ENCODE results near the gene UNKL. TPM values are rescaled to one million over a fixed set of nuclear protein-coding genes. Genes with fewer than 3 reads are reported as not detected.

Gene UNKL
- polyA plus RNA-seq, 1 donor, result 19.8 TPM

DNA sequence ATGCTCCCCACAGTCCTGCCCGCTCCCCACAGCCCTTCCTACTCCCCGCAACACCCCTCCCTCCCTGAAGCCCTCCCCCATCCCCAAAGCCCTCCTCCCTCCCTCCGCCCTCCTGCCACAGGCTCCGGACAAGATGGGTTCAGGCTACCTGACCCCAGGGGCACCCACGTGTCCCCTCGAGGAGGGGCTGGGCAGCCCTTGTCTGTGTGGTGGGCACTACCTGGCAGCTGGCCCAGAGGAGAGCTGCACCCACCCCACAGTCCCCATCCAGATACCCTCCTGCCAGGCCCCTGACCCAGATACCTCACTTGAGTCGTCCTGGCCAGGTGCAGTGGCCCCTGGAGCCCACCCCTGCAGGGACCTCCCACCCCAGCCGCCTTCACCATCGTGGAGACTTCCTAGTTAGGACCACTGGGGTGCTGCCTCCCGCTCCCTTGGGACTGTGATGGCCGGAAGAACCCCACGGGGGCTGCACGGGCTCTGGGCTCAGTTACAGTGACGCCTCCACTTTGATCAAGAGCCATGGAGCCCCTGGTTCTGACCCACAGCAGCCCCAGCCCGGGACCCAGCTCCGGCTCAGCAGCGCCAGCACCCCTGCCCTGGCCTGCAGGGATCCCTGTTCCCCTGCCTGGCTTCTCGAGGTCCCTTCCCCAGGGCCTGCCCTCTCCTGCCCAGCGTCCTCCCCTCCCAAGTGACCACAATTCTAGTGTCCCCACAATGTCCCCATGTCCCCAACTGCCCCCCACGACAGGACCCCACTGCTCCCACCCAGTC, 17.2 kb upstream of the UNKL start:
- DNase-seq, result no peak

DNA sequence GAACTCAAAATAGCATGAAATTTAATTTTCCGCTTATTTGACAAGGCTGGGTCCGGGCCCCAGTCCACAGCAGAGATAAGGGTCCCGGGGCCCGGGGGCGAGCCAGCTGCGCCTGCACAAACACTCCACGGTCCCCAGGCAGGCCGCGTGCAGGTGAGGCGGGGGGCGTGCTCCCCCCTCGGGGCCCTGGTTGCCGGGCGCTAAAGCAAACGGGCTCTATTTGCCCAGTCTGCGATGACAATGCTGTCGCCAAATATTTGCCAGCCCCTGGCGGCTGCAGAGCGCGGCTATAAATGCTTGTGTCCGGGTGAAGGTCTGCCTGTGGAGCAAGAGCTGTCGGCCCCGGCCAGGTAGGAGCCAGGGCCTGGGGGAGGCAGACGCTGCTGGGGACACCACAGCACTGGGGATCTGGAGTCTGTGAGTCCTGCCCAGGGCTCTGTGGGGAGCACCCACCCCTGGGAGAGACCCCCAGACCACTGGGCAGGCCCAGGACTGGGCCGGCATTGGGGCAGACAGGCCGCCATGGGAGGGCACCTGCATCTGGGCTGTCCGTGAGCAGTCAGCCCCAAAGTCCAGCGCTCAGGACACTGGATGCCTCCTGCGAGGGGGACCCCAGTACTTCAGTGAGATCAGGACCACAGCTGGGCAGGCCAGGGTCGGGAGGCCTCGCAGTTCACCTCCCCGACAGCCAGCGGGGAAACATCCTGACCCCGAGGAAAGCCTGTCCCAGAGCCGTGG, 16.4 kb upstream of the UNKL start, which contains the start of gene PERCC1:
TSS of gene PERCC1 (plus strand) at position 320 of the 738 bp plus-strand sequence. CDS start 1,516 bp downstream, outside the sequence.
- DNase-seq, result no peak

DNA sequence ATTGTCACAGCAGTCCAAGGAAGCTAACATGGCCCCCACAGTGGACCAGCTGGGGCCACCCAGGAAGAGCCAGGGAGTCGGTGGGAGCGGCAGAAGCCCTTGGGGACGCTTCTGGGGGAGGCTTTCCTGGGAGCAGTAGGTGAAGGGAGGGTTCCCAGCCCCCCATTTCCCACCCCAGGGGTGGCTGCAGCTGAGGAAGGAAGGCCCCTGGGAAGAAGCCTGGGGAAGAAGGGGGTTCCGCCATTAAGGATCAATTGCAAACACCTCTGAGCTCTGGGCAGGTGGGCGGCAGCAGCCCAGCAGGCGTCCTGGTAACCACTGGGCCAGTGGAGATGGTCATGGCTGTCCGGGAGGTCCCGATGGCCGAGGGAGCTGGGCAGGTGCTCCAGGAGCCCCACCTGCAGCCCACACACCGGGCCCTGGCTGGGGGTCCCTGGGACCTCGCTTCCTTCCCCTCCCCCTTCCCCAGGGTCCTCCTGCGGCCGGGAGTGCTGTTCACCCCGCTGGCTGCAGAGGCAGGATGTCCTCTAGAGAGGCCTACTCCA, 15.8 kb upstream of the UNKL start:
- DNase-seq, result no peak

DNA sequence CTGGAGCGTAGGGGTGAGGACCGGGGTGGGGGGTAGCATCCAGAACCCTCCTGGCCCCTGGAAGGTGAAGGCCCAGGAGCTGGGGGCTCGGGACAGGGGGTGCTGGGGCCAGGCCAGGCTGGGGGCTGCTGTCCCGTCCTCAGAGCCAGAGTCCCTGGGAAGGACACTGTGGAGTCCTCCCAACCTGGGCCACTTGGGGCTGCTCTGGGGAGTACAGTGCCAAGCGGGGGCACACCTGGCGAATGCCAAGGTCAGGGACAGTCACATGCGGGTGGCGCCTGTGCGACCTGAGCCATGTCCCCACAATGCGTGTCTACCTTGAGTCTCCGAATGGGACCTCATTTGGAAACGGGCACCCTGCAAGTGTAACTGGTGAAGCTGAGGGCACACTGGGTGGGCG, 15.1 kb upstream of the UNKL start:
- no peak for DNase-seq

DNA sequence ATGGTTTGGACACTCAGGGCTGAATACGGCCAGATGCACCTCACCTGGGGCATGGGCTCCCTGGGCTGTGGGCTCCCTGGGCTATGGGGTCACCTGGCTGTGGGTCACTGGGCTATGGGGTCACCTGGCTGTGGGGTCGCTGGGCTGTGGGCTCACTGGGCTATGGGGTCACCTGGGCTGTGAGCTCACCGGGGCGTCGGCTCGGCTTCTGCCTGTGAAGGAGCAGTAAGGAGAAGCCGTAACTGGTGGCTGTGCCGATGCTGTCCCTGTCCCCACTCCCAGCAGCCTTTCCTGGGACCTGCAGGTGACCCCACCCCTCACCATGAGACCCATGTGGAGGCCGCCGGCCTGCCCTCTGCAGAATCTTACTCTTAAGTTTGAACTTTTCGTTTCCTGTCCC, 14.5 kb upstream of the UNKL start:
- DNase-seq, result no peak

DNA sequence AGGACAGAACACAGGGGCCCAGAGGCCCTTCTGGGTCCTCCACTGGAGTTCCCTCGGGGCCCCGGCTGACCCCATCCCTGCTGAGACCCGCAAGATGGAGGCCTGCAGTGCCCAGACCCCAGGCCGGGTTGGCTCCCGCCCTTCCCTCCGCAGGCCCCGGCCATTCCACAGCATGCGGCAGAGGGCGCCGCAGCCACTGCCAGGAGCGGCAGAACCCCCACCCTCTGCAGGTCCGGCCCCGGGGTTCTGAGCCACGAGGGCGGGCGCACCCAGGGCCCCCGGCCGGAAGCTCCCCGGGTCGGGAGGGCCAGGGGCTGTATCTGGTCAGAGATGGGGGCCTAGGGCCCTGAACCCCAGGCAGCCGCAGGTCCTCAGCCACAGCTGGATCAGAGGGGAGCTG, 14.0 kb upstream of the UNKL start:
- no peak for DNase-seq

DNA sequence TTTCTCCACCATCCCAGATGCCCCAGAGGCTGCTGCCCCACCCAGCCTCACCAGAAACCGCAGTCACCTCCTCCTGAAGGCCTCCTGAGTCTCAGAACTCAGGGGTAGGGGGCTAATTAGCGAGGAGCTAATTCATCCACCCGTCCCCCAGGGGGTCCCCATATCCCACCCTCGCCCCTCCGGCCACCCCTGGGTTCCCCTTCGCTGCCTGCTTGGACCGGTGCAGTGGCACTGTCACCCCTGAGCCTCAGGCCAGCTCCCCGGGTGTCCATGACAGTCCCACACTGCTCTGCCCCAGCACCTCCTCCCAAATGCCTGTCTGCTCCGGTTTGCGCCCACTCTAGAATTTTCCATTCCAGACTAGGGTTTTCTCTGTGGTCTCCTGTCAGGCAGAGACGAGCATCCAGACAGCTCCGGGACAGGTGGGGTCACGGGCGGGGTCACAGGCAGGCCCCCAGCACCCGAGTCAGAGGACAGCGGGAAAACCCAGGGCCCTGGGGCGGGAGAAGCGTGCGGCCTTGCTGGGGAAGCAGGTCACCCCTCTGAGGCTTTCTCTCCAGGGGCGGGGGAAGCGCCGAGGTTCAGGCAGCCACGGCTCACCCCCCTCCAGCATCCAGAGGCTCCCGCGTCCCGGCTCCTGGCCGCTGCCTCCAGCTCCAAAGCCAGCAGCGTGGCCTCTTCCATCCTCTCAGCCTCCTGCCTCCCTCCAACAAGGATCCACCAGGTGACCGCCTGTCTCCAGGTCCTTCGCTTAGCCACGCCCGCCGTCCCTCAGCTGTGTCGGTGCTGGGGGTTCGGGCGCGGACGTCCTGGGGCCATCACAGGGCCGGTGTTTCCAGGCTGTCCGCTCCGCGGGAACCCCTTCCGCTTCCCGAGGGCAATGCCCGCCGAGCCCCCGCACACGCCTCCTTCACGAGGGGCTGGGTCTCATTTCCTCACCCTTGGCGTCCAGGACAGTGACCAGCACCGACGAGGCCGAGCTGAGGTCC, 13.3 kb upstream of the UNKL start:
- DNase-seq, result no peak

DNA sequence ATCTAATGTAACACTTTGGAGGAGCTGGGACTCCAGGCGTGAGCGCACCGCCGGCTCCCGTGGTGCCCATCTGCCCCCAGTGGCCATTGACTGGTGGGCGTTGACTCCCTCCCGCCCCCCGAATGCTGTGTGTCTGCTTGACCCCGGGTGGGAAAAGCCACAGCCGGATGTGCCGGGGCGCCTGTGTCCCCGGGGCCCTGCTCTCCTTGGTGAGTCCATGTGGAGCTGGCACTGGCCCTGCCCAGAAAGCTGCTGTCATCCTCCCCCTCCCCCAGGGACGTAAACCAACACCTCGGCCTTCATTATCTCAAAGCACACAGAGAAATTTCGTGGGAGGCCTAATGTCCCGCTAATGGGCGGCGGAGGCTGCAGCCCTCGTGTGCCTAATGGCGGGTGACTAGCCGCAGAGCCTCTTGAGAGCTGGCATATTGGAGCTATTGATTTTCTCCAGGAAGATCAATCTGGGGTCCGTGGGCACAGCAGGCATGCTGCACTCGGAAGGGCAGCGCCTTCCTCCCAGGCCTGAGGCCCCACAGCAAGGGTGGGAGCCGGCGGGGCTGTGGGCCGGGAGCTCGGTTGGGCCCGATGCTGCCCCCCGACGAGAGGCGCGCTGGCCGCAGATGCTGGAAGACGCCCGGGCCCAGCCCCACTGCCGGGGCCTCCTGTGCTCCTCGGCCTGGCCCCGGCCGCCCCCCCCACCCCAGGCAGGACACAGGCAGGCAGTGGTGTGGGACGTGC, 12.4 kb upstream of the UNKL start:
- no peak for DNase-seq

DNA sequence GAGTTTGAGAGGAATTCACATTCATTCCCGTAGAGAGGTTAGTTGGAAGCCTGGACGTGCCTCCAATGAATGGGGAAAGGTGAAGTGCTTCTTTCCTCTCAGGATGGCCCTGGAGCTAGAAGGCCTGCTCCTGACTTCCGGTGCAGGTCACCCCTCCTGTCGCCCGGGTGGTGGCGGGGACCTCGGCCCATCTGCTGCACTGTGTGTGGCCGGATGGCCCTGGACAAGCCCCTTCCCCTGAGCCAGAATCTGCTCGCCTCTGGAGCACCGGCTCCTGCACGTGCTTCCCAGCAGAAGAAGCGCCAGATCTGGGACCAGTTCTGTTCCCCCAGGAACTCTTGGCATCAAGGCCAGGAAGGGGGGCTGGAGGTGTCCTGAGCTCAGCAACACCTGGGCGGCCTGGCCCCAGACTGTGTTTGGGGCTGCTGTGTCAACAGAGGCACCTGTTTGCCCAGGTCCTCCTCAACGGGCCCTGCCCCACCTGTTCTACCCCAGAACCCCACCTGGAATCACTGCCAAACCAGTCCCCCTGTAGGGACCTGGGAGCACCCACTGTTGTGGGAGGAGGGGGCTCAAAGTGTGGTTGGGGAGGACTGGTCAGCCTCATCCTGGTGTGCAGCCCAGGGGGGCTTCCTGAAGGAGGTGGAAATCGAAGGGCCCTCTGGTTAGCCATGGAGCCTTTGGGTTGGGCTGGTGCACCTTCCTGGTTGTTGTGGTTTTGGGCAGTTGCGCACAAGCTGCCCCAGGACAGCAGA, 11.3 kb upstream of the UNKL start:
- DNase-seq, result no peak

DNA sequence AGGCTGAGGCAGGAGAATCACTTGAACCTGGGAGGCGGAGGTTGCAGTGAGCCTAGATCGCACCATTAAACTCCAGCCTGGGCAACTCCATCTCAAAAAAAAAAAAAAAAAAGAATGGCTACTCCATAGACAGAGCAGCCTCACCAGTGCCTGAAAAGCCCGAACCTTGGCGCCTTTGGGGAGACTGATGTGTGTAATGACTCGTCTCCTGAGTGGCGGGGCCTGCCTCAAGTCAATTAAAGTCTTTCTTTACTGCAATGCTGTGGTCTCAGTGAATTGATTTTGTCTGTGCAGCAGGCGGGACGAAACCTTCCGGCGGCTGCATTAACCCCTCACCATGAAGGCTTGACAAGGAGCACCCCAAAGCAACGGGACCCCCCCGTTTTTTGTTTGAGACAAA, 9.5 kb upstream of the UNKL start:
- no peak for DNase-seq

DNA sequence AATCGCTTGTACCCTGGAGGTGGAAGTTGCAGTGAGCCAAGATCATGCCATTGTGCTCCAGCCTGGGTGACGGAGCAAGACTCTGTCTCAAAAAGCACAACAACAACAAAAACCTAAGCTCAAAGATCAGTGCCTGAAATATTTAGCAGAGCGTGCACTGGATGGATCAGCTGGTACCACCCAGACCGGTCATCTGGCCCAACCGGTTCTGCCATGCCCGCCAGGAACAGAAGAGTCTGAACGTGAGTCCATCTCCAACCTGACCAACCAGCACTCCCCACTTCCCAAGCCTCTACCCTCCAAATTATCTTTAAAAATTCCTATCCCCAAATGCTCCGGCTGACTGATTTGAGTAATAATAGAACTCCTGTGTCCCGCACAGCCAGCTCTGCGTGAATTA, 7.6 kb upstream of the UNKL start:
- no peak for DNase-seq

DNA sequence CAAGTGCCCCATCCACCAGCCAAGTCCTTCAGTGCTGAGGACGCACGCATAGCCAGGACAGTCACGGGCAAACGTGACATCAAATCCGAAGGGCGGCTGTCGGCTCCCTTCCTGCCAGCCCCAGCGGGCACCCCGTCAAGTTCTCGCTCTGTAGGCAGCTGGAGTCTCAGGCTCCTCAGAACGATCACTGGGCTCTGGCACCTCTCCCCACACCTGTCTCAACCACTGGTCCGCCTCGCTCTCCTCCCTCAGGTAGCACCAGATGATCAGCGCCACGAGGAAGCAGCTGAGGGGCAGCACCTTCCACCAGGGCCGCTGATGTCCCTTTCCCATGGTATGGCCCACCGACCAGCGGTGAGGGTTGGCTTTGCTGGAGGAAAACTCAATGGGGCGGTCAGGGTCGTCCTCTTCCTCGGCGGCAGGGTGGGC, 5.6 kb upstream of the UNKL start:
- DNase-seq, result no peak

DNA sequence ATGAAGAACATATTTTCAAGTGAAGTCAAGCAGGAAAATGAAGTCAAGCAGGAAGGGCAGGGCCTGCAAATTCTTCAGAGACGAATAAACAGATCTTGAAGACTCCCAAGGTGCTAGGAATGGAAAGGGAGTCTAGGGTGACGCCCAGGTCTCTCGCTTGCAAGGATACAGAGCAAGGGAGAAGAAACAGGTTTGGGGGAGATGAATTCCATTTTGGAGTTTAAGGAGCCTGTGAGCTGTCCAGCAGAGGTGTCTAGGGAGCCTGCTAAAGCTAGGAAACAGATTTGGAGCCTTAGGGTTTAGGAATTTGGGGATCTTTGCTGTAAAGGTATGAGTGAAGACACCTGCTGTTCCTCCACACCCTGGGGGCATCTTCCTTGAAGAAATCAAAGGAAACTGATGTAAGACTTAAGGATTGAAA, 2.0 kb upstream of the UNKL start:
- no peak for DNase-seq

DNA sequence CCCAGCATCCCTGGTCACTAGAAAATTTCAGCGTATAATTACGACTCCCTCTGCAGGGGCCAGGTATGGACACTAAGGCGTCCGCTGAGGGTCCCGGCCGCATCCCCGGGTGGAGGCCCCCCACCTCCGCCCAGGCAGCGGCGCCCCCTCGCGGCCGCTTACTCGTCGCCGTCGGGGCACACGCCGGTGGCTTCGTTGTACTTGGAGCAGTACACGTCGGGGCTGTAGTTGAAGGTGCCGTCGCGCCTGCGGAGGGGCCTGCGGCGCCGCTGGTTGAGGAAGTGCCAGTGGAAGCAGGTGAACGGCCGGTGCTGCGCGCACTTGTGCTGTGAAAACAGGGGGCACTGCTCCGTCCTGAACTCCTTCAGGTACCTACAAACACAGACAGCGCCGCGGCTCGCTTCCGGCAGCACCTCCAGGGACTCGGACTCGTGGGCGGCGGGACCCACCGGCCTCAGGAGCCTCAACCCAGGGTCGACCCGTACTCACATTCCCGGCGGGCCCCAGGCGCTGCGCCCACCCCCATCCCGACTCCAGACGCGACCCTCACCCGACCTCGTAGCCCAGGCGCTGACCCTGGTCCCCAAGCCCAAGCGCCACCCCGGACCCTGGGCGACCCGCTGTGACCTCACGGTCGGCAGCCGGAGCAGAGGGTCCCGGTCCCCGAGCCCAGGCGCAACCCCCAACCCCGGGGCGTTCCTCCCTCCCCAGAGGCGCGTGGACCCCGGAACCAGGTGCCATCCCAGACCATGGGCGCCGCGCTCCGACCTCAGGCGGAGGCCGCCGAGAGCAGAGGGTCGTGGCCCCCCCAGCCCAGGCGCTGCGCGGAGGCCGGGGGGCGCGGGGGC, 596 bp downstream of the UNKL start:
- DNase-seq, result peak; percentile 55

DNA sequence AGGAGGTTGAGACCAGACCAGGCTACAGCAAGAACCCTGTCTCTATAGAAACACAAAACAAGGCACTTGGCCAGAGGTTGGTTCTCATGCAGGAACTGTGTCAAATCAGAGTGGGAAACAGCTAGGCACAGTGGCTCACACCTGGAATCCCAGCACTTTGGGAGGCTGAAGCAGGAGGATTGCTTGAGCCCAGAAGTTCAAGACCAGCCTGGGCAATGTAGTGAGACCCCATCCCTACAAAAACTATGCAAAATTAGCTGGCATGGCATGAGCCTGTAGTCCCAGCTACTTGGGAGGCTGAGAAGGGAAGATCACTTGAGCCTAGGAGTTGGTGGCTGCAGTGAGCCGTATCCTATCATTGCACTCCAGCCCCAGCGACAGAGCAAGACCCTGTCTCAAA, 1.7 kb downstream of the UNKL start:
- no peak for DNase-seq

DNA sequence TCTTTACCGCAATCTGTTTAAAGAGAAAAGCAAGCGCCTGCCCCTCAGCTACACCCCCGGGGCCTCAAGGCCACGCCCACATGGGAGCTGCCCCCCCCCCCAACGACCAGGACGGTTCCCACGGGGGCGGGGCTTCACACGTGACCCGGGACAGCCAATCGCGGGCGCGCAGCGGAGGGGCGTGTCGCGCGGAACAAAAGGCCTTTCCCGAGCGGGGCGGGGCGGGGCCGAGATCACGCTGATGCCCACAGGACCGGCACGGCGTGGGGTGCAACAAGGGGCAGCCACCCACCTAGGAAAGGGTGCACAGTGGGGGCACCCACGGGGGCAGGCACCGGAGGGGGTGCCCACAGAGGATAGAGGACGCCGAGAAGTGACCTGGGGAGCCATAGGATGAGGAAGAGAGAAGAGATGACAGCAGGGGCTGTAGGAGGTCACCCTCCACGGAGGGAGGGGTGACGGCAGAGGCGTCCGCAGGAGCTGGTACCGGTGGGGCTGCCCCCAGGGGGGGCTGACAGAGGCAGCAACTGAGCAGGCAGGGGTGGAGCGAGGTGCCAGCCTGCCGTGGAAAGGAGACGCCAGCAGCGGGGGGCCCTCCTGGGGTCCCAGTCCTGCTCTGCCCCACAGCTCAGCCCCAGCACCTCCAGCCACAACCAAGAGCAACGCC, 6.2 kb downstream of the UNKL start:
- peak; percentile 90 for DNase-seq

DNA sequence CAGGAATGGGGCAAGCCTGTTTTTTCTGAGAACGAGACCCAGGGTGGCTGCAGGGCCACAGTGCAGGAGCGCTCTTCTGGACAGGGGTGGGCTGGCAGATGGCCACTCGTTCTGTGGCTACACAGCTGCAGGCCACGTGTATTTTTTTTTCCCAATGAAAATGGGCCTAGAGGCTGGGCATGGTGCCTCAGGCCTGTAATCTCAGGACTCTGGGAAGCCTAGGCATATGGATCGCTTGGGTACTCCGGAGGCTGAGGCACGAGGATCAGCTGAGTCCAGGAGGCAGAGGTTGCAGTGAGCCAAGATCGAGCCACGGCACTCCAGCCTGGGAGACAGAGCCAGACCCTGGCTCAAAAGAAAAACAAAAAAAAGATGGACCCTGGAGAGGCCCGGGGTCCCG, 6.8 kb downstream of the UNKL start:
- no peak for DNase-seq

DNA sequence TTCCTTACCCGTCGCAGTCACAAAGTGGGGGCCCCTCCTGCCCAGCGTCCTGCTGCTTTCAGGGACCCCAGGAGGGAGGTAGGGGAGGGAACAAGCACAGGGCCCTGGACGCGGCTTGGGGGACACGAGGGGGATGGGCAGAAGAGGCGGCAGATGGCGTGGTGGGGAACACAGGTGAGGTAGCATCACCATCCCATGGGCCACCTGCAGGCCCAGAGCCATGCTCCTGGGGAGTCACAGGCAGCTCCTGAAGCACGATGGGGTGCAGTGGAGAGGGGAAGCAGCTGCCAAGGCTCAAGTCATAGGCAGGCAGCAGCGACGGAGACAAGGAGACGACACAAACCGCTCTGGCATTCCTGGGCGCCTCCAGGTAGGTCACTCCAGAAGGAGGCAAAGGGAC, 10.8 kb downstream of the UNKL start:
- no peak for DNase-seq

DNA sequence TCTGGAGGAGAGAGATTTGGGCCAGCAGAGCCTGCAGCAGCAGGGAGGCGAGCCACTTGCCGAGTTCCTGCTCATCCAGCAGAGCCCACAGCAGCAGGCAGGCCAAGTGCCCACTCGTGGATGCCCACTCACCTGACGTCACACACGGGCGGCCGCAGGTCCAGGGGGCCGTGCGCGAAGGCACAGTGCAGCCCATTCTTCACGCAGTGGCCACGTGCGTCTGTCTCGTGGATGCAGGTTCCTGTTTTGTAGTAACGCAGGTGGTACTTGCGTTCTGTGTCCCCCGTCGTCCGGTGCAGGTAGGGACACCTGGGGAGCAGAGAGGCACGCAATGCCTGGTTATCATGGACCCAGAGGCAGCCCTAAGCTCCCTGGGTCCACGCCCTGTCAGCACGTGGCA, 11.5 kb downstream of the UNKL start:
- DNase-seq, result no peak
